HG03432 (cell line): Measurements from ENCODE around the gene SH2D3C.
A peak's percentile ranks its signal among the peaks of the same experiment; 100 is the strongest.

Source experiments
- ATAC-seq: cut with Tn5 transposase; IDR thresholded peaks from one replicate; pipeline ENCODE4 v1.9.1; 2021; ENCODE audit warnings: mild to moderate bottlenecking, moderate library complexity; ENCODE audit not compliant: unreplicated experiment

SH2D3C gene, protein sequence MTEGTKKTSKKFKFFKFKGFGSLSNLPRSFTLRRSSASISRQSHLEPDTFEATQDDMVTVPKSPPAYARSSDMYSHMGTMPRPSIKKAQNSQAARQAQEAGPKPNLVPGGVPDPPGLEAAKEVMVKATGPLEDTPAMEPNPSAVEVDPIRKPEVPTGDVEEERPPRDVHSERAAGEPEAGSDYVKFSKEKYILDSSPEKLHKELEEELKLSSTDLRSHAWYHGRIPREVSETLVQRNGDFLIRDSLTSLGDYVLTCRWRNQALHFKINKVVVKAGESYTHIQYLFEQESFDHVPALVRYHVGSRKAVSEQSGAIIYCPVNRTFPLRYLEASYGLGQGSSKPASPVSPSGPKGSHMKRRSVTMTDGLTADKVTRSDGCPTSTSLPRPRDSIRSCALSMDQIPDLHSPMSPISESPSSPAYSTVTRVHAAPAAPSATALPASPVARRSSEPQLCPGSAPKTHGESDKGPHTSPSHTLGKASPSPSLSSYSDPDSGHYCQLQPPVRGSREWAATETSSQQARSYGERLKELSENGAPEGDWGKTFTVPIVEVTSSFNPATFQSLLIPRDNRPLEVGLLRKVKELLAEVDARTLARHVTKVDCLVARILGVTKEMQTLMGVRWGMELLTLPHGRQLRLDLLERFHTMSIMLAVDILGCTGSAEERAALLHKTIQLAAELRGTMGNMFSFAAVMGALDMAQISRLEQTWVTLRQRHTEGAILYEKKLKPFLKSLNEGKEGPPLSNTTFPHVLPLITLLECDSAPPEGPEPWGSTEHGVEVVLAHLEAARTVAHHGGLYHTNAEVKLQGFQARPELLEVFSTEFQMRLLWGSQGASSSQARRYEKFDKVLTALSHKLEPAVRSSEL

DNA sequence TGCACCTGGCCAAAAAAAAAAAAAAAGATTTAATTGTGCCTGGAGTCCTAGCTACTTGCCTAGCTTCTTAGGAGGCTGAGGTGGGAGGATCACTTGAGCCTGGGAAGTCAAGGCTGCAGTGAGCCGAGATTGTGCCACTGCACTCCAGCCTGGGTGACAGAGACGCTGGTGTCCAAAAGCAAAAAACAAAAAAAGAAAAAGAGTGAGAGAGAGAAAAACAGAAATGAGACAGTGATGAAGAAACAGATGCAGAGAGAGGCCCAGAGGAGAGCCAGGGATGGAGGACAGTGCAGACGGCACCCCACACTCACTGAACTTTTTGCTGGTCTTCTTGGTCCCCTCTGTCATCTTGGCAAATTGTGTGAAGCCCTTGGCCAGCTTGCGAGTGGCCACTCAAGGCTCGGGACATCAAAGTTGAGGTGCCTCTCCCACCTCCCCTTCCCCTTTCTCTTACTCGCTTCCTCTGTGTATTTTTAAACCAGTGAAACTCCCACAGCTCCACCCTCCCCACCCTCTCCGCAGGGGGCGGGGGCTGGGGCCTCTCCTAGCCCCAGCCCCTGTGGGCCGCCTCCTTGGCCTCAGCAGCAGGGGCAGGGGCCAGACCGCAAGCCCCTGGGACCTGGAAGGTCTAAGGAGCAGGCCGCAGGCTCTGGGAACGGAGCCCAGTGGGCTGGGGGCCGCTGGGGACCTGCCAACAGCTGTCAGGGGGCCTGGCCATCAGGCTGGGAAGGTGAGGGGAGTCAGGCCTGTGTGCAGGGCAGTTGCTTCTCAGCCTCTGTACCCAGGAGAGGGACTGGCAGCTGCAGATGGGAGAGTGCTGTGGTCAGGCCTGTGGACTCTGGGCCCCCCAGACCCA lies at the start of gene SH2D3C:
TSS of gene SH2D3C (minus strand) at position 387 of the 856 bp plus-strand sequence. CDS start at position 348, 39 bp downstream.
- ATAC-seq = peak; percentile 43

DNA sequence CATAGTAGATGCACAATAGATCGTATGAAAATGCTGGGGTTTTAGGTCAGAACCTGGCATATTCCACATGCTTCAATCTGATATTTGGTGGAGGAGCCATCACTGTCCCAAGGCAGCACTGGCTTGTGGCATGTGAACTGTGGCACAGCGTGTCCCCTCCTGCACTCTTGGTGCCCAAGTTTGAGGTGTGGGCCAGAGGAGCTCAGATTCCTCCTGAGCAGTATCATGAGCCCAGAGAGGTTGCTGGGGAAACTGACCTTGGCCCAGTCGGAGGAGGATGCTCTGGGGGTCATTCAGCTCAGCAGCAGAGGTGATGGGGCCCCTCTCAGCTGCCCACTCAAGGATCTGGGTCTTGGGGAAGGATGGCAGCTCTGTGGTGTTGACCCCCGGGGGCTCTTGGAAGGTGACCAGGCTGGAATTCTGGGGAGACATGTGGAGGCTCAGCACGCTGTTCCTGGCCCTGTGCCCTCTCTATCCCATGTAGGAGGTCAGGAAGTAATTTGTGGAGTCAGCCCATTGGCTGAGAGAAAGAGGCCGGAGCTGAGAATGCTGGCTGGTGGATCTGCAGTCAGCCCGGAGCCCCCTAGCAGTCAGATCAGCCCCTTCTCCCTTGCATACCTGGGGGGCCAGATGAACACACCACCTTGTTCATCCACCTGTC lies 47.9 kb upstream of the SH2D3C start:
- no peak for ATAC-seq

DNA sequence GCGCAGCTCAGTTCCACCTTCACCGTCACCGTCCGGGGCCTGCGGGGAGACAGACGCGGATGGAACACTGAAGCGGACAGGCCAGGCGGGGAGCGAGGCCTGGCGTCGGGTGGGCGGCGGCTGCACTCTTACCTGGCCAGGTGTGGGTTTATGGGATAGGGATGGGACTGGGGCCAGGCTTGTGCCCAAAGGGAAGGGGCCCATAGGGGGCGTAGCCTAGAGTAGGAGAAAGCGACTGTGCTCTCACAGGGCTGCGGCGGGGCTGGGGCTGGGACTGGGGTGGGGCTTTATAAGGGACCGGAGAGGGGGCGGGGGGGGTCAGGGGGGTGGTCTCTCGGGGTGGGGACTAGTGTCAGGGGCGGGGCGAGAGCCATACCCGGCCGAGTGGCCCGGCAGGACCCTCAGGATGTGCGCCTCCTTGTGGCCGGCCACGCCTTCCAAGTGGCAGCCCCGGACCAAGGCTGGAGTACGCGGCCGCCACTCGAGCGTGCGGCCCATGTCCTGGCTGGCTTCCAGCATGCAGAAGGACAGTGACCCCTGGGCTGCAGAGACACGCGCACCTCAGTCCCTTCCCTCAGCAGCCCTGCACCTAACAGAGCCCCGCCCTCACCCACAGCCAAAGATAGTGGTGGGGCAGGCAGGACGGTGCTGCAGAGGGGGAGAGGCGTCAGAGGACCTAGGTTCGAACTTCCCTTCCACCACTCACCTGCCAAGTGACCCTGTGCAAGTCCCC lies 47.0 kb upstream of the SH2D3C start:
- no peak for ATAC-seq

DNA sequence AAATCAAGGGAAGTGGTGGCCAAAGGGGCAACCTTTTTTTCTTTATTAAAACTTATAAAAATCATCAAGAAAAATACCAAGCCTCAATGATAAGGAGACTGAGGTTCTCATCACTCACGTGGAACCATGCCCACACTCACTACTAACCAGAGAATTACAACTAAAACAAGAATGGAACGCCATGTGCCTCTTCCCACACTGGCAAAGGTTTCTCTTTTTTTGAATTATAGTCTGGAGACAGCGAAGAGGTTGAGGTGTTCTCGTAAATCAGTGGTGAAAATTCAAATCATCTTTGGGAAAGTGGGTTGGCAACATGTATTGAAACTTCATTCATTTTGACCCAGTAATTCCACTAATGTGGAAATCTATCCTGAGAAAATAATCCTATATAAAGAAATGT lies 43.6 kb upstream of the SH2D3C start:
- no peak for ATAC-seq

DNA sequence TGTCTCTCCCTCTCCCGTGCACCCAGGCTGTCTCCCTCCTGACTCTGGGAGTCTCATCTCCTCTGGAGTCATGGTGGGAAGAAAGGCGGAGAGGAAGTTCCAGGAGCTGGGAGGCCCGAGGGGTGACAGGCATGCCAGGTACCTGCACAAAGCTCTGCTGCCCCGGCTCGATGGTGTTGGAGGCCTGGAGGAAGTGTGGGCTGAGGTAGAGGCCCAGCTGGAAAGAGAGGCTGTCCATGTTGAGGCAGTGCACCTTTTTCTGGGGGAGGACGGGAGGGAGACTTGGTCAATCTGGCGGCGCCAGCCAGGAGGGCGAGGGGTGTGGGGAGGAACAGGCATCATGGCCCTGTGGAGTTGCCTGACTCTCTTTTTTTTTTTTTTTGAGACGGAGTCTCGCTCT lies 40.1 kb upstream of the SH2D3C start:
- no peak for ATAC-seq

DNA sequence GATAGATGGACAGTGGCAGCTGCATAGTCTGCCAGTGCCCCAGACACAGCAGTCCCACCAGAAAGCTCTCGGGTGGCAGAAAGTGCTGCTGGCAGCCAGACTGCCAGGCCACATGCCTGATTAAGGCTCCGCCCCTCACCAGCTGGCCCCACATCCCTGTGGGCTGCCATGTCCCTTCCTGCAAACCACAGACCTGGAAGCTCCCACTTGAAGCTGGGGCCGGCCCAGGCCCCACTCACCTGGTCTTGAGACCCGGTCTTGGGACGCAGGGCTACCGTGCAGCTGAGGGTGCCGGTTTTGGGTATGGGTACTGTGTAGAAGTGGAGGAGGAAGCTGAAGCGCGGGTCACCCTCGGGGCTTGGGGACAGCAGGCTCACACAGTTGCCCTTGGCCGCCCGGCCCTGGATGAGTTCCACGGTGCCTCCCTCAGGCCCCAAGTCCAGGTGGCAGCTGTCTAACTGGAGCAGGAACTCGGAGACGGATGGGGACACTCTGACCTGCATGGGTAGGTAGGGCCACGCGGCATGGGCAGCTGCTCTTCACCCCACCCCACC lies 39.5 kb upstream of the SH2D3C start:
- no peak for ATAC-seq

DNA sequence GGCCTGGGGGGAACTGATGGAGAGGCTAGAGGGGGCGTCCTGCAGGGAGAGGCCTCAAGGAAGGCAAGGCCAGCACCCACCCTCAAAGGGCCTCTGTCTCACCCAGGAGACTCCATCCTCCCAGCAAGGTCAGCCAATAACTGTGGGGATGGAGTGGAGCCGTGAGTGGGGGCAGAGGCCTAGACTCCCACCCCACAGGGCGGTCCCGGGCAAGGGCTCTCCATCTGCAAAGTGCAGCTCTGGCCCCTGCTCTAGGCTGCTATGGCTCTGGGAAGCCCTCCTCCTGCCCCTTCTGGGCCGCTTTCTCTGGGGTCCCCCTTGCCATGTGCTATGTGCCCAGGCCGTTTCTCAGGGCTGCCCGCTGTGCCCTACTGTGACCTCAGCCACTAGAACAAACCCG lies 38.3 kb upstream of the SH2D3C start:
- ATAC-seq = no peak

DNA sequence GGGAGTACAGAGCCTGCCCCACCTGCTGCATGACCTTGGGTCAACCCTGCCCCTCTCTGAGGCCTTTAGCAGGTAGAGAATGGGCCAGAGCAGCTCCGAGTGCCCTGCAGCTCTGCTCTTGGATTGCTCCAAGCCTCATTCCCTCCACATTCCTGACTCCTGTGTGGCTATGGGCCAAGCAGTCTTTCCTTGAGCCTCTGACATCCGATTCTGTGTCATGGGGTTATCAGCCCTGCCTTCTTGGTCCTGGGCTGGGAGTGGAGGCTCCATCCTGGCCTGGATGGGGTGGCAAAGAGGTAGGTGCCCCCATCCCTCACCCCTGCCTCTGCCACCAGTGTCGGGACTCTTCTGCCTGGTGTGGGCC lies 37.9 kb upstream of the SH2D3C start:
- no peak for ATAC-seq

DNA sequence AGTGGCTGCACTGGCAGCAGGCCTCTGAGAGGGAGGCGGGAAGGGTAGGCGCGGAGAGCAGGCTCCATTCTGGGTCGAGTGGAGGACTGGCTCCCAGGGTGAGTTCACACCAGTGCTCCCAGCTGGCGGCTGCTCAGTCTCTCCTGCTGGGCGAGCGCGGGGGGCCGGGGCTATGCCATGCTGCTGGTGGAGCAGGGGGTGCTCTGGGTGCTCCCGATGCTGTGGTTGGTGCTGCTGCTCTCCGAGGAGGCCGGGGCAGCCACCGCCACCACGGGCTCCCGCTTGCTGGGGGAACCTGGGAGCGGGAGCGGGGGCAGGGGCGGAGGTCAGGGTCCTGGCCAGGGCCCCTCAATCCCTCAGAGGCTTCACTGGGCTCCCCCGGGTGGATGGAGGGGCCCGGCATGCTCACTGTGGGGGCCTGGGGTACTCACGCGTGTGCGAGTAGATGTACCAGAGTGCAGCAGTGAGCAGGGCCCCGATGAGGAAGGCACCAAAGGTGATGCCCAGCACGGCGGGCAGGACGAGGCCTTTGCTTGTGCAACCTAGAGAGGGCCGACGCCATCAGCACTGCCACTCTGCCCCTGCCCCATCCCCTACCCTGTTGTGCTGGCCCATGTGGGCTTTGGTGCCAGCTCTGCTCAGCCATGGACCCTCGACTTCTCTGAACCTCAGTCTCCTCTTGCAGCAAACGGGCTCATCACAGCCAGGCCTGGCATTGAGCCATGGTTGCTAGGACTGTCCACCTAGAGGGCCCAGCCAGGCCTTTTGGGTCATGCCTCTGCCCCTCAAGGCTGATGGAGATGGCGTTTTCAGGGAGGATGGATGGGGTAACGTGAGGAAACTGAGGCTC lies 37.3 kb upstream of the SH2D3C start:
- no peak for ATAC-seq

DNA sequence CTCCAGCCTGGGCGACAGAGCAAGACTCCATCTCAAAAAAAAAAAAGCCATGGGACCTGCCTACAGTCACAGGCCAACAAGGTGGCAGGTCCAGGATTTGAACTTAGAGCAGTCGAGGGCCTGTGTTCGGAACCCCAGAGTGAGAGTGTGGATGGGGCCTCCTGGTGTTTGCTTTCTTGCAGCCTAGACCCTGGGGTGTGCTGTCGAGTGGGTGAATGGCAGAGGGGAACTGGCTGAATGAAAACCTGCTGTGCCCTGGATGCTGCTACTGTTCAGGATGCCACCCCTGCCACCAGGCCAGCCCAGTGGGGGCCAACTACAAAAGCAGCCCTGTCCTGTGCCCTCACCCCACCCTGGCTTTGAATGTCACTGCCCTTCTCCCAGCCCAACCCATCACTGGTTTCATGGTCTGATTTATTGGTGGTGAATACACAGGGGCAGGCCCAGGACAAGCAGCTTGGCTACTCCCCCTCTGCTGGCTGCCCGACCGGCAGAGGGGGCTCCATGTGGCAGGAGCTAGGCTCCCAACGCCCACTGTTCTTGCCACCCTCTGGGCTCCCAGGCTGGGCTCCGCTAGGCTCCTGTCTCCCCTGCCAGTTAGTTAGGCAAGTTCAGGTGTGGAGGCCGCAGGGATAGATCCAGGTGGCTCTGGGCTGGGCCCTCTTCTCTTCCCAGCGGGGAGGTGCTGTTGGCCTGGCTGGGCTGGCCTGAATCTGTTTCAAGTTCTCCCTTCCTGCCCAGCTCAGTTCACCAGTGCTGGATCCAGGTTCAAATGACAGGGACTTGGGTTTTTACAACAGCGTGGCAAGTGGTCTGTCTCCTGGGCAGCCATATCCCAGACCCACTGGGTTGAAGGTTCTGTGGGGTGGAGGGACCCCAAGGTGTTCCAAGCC lies 36.4 kb upstream of the SH2D3C start:
- no peak for ATAC-seq

DNA sequence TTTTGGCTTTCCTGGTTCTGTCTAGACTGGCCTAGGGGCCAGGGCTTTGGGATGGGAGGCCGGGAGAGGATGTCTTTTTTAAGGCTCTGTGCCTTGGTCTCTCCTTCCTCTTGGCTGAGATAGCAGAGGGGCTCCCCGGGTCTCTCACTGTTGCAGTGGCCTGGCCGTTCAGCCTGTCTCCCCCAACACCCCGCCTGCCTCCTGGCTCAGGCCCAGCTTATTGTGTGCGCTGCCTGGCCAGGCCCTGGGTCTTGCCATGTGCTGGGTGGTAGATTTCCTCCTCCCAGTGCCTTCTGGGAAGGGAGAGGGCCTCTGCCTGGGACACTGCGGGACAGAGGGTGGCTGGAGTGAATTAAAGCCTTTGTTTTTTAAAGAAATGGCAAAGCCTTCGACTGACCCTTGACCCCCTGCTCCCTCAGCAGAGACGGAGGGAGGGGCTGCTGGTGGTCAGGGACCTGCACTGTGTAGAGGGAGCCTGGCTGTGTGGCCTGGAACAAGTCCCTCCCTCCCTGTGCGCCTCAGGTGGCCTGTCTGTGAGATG lies 35.3 kb upstream of the SH2D3C start:
- no peak for ATAC-seq

DNA sequence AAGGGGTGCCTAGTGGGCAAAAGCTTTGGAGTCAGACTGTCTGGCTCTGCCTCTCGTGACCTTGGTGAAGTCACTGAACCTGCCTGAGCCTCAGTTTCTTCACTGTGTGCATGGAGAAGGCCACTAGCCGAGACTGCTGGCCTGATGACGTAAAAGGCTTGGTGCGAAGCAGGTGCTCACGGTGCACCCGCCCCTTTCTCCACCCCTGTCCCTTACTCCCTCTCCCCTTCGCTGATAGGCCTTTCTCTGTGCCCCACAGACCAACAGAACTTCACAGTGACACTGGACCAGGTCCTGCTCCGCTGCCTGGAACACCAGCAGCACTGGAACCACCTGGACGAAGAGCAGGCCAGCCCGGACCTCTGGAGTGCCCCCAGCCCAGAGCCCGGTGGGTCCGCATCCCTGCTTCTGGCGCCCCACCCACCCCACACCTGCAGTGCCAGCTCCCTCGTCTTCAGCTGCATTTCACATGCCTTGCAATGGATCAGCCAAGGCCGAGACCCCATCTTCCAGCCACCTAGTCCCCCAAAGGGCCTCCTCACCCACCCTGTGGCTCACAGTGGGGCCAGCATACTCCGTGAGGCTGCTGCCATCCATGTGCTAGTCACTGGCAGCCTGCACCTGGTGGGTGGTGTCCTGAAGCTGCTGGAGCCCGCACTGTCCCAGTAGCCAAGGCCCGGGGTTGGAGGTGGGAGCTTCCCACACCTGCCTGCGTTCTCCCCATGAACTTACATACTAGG lies 34.6 kb upstream of the SH2D3C start:
- no peak for ATAC-seq

DNA sequence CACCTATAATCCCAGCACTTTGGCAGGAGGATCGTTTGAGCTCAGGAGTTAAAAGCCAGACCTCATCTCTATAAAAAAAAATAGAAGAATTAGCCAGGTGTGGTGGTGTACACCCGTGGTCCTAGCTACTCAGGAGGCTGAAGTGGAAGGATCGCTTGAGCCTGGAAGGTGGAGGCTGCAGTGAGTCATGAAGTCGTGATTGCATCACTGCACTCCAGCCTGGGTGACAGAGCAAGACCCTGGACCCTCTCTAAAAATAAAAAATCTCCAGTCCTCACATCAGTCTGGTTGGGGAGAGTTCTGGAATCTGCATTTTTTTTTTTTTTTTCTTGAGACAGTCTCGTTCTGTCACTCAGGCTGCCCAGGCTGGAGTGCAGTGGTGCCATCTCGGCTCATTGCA lies 33.5 kb upstream of the SH2D3C start:
- no peak for ATAC-seq

DNA sequence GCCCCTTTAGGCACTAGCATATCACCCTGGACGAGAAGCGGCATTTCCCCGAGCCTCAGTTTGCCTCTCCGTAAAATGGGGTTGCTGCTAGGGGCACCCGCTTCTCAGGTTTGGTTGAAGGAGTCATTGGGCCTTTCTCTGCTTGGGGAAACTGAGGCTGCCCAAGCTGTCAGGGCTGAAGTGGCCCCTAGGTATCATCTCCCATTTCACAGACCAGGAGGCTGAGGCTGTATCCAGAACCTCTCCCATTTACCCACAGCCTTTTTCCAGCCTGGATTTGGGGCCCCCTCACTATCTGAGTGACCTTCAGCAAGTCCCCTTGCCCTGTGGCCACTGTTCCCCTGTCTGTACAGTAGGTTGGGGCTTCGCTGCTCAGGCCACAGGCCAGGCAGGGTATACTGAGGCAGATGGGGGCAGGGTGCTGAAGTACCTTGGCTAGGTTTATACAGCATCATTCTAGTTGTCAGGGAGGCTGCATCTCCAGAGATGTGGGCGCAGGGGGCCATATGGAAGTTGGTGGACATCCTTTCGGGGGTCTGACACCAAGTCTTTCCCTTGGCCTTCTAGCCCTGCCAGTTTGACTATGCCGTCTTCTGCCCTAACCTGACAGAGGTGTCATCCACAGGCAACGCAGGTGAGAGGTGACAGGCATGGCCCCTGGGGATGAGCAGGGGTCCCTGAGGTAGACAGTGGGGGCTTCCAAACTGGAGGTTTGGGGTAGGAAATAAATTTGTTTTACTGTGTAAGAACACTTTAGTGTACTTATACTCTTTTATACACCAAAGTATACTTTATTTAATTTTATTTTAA lies 32.1 kb upstream of the SH2D3C start:
- ATAC-seq = no peak

DNA sequence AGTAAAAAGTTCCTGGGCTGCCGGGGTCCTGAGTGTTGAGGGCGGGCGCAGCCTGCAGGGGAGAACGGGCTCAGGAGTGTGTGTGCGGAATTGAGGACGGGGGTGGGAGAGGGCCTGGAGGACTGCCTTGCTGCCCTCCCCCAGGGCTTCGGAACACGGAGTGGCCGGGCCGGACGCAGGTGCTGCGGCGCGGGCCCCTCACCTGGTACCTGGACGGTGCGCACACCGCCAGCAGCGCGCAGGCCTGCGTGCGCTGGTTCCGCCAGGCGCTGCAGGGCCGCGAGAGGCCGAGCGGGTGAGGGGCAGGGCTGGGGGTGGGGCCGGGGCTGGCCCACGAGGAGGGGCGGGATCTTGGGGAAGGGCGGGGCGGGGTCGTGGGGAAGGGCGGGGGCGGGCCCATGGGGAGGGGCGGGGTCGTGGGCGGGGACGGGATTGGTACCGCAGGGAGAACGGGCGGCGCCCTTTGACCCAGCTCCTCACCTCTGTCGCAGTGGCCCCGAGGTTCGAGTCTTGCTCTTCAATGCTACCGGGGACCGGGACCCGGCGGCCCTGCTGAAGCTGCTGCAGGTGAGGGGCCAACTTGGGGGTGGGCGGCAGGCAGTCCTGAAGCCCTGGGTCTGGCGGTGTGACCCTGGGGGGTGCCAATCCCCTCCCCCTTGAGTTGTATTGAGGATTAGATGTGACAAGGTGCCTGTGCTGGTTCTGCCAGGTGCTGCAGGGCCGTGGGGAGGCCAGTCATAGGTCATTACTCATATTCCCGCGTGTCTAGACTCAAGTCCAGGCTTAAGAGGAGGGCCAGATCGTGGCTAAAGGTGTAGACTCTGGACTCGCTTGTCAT lies 31.3 kb upstream of the SH2D3C start:
- ATAC-seq = no peak
